SK-N-SH treated with all-trans-retinoic acid at 6 μM for 48 hours (cell line): ENCODE measurements around the gene CHKA.

Experiments
- ARNTL ChIP-seq: fragments of 450-650 bp; formaldehyde crosslinking; IDR thresholded peaks from 2 replicates; pipeline ENCODE4 v1.5.0; 2020; ENCODE audit warnings: low read depth, mild to moderate bottlenecking, moderate library complexity, borderline replicate concordance
- CSDC2 ChIP-seq: fragments of 250-450 bp; sonication (Bioruptor Pico); IDR thresholded peaks from 2 replicates; pipeline ENCODE4 v1.5.0; 2020; ENCODE audit warnings: mild to moderate bottlenecking, moderate library complexity
- ESRRG ChIP-seq: fragments of 250-450 bp; sonication (Bioruptor Pico); IDR thresholded peaks from 2 replicates; pipeline ENCODE4 v1.6.1; 2021; ENCODE audit warnings: mild to moderate bottlenecking
- ISL1 ChIP-seq: fragments of 250-450 bp; sonication (Bioruptor Pico); IDR thresholded peaks from 2 replicates; pipeline ENCODE4 v2.1.2; 2022; ENCODE audit warnings: mild to moderate bottlenecking, moderate library complexity
- OSR1 ChIP-seq: fragments of 250-450 bp; sonication (Bioruptor Pico); IDR thresholded peaks from 2 replicates; pipeline ENCODE4 v1.8.0; 2022; ENCODE audit warnings: moderate library complexity, mild to moderate bottlenecking, inconsistent platforms
- PPARA ChIP-seq: fragments of 250-450 bp; sonication (Bioruptor Pico); IDR thresholded peaks from 2 replicates; pipeline ENCODE4 v1.5.0; 2020; ENCODE audit warnings: mild to moderate bottlenecking, borderline replicate concordance
- TOX ChIP-seq: fragments of 250-450 bp; sonication (Bioruptor Pico); IDR thresholded peaks from 2 replicates; pipeline ENCODE4 v1.8.0; 2021; ENCODE audit warnings: mild to moderate bottlenecking, moderate library complexity, borderline replicate concordance
- ZC3H10 ChIP-seq: fragments of 250-450 bp; sonication (Bioruptor Pico); IDR thresholded peaks from 2 replicates; pipeline ENCODE4 v1.5.1; 2021; ENCODE audit warnings: mild to moderate bottlenecking, moderate library complexity
- ZFP30 ChIP-seq: fragments of 450-650 bp; formaldehyde crosslinking; IDR thresholded peaks from 2 replicates; pipeline ENCODE4 v1.5.0; 2022; ENCODE audit warnings: mild to moderate bottlenecking, moderate library complexity
- ZNF8 ChIP-seq: fragments of 450-650 bp; formaldehyde crosslinking; IDR thresholded peaks from 2 replicates; pipeline ENCODE4 v1.5.0; 2020; ENCODE audit warnings: mild to moderate bottlenecking, moderate library complexity
- TF ChIP-seq, protein P1 (sequence below): fragments of 250-450 bp; sonication (Bioruptor Pico); IDR thresholded peaks from 2 replicates; pipeline ENCODE4 v1.5.1; 2021; ENCODE audit warnings: mild to moderate bottlenecking, moderate library complexity
- TF ChIP-seq, protein P2 (sequence below): fragments of 250-450 bp; sonication (Bioruptor Pico); IDR thresholded peaks from 2 replicates; pipeline ENCODE4 v1.5.1; 2020; ENCODE audit warnings: low read depth, mild to moderate bottlenecking, moderate library complexity
- TF ChIP-seq, protein P3 (sequence below): fragments of 250-450 bp; sonication (Bioruptor Pico); IDR thresholded peaks from 2 replicates; pipeline ENCODE4 v1.8.0; 2020; ENCODE audit warnings: mild to moderate bottlenecking, moderate library complexity, borderline replicate concordance

DNA sequence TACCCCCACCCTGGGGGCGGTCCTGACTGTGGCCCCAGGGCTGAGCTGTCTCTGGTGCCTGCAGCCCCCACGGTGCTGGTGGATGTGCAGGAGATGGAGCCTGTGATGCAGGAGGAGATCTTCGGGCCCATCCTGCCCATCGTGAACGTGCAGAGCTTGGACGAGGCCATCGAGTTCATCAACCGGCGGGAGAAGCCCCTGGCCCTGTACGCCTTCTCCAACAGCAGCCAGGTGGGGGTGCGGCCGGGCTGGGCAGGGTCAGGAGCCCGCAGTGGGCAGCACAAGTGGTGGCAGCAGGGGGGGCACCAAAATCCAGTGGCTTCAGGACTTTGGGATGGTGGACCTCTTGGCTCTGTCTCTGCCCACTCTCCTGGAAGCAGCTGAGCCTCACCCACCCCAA is 98.7 kb downstream of the CHKA start:
- no peak for TF ChIP-seq PPARA
- TF ChIP-seq OSR1 = no peak
- no peak for TF ChIP-seq ESRRG
- no peak for TF ChIP-seq ZC3H10
- no peak for TF ChIP-seq ARNTL
- TF ChIP-seq TOX (CRISPR knock-in tag) = no peak
- TF ChIP-seq ISL1 (CRISPR knock-in tag) = no peak
- no peak for TF ChIP-seq CSDC2
- TF ChIP-seq, protein P1, sequence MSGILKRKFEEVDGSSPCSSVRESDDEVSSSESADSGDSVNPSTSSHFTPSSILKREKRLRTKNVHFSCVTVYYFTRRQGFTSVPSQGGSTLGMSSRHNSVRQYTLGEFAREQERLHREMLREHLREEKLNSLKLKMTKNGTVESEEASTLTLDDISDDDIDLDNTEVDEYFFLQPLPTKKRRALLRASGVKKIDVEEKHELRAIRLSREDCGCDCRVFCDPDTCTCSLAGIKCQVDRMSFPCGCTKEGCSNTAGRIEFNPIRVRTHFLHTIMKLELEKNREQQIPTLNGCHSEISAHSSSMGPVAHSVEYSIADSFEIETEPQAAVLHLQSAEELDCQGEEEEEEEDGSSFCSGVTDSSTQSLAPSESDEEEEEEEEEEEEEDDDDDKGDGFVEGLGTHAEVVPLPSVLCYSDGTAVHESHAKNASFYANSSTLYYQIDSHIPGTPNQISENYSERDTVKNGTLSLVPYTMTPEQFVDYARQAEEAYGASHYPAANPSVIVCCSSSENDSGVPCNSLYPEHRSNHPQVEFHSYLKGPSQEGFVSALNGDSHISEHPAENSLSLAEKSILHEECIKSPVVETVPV (CRISPR knock-in tag) = no peak
- TF ChIP-seq, protein P2, sequence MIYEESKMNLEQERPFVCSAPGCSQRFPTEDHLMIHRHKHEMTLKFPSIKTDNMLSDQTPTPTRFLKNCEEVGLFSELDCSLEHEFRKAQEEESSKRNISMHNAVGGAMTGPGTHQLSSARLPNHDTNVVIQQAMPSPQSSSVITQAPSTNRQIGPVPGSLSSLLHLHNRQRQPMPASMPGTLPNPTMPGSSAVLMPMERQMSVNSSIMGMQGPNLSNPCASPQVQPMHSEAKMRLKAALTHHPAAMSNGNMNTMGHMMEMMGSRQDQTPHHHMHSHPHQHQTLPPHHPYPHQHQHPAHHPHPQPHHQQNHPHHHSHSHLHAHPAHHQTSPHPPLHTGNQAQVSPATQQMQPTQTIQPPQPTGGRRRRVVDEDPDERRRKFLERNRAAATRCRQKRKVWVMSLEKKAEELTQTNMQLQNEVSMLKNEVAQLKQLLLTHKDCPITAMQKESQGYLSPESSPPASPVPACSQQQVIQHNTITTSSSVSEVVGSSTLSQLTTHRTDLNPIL (CRISPR knock-in tag) = no peak
- no peak for TF ChIP-seq ZFP30
- no peak for TF ChIP-seq ZNF8 (CRISPR knock-in tag)
- TF ChIP-seq, protein P3, sequence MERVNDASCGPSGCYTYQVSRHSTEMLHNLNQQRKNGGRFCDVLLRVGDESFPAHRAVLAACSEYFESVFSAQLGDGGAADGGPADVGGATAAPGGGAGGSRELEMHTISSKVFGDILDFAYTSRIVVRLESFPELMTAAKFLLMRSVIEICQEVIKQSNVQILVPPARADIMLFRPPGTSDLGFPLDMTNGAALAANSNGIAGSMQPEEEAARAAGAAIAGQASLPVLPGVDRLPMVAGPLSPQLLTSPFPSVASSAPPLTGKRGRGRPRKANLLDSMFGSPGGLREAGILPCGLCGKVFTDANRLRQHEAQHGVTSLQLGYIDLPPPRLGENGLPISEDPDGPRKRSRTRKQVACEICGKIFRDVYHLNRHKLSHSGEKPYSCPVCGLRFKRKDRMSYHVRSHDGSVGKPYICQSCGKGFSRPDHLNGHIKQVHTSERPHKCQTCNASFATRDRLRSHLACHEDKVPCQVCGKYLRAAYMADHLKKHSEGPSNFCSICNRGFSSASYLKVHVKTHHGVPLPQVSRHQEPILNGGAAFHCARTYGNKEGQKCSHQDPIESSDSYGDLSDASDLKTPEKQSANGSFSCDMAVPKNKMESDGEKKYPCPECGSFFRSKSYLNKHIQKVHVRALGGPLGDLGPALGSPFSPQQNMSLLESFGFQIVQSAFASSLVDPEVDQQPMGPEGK (CRISPR knock-in tag) = no peak
